ENCODE data around the gene CNST. TPM values are rescaled to one million over a fixed set of nuclear protein-coding genes. Genes with fewer than 3 reads are reported as not detected.

The CNST gene
- total RNA-seq, 4 donors from 2014 or later: 41.6 to 81.9 (median 65.6) TPM

DNA sequence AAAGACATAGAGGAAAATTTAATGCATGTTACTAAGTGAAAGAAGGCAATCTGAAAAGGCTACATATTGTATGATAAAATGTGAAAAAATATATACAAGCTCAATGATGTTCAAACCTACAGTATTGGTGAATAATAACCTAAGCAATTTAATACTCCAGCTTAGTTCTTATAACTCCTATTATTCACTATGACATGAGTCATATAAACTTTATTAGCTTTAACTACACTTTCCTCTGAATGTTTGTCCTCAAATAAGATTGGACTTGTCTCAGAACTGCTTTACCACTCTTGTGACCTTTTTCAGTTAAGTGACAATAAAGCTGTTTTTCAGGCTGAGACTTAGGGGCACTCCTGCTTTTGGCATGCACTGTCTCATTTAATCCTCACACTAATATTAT is 50.9 kb downstream of the CNST start:
- peaks cover 7 to 65% (median 10%) of the 10 kb centered on the region in 3 donors for H3K4me1 ChIP-seq
- peak overlapping the region; percentile 84 to 99 (median 89) for H3K27ac ChIP-seq
- H3K36me3 ChIP-seq: peaks cover 0 to 9% of the 10 kb centered on the region in 2 donors
- no peak for TF ChIP-seq POLR2A (IDR thresholded peaks at IDR 0.05)
- TF ChIP-seq EP300 (IDR thresholded peaks at IDR 0.05): no peak
- TF ChIP-seq, protein P1, sequence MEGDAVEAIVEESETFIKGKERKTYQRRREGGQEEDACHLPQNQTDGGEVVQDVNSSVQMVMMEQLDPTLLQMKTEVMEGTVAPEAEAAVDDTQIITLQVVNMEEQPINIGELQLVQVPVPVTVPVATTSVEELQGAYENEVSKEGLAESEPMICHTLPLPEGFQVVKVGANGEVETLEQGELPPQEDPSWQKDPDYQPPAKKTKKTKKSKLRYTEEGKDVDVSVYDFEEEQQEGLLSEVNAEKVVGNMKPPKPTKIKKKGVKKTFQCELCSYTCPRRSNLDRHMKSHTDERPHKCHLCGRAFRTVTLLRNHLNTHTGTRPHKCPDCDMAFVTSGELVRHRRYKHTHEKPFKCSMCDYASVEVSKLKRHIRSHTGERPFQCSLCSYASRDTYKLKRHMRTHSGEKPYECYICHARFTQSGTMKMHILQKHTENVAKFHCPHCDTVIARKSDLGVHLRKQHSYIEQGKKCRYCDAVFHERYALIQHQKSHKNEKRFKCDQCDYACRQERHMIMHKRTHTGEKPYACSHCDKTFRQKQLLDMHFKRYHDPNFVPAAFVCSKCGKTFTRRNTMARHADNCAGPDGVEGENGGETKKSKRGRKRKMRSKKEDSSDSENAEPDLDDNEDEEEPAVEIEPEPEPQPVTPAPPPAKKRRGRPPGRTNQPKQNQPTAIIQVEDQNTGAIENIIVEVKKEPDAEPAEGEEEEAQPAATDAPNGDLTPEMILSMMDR (IDR thresholded peaks at IDR 0.05): no peak
- no peak for TF ChIP-seq POLR2AphosphoS5 (IDR thresholded peaks at IDR 0.05)
- ATAC-seq: no peak
- no peaks in the 10 kb centered on the region for H3K9me3 ChIP-seq
- no peak overlapping the region for H3K4me3 ChIP-seq
- no peaks in the 10 kb centered on the region for H3K27me3 ChIP-seq

DNA sequence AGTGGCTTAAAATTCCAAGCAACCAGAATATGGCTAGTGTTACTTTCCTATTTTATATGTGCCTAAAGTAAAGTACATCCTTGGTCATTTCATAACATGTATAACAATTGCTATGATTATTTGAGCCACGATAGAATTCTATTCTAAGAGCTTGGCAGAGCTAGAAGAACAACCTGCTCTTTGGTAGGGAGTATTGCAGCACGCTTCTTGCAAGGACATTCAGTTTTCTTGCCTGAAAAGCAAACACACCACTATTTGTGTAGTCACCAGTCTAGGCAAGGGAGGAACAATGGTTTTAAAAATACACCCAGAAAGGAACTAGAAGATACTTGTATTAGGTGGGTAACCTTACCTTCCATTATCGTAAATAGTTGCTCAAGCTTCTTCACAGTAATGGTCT is 51.5 kb downstream of the CNST start:
- H3K4me1 ChIP-seq: peaks cover 4 to 63% (median 10%) of the 10 kb centered on the region in 3 donors
- H3K27ac ChIP-seq: peak overlapping the region; percentile 84 to 99 (median 89)
- no peak overlapping the region for H3K4me3 ChIP-seq
- ATAC-seq: peak; percentile 93
- TF ChIP-seq POLR2AphosphoS5 (IDR thresholded peaks at IDR 0.05) (peak; percentile 78), EP300 (IDR thresholded peaks at IDR 0.05) (peak; percentile 73), POLR2A (IDR thresholded peaks at IDR 0.05) (no peak)
- TF ChIP-seq, protein P1 (IDR thresholded peaks at IDR 0.05): no peak
- 29 to 54% methylated on average over 2 to 3 of the region's 3 CpGs for WGBS, 2 donors (ENCODE audit: low coverage in 1 of 2)
- no peaks in the 10 kb centered on the region for H3K9me3 ChIP-seq
- H3K36me3 ChIP-seq: peaks cover 0 to 12% of the 10 kb centered on the region in 2 donors
- H3K27me3 ChIP-seq: no peaks in the 10 kb centered on the region

DNA sequence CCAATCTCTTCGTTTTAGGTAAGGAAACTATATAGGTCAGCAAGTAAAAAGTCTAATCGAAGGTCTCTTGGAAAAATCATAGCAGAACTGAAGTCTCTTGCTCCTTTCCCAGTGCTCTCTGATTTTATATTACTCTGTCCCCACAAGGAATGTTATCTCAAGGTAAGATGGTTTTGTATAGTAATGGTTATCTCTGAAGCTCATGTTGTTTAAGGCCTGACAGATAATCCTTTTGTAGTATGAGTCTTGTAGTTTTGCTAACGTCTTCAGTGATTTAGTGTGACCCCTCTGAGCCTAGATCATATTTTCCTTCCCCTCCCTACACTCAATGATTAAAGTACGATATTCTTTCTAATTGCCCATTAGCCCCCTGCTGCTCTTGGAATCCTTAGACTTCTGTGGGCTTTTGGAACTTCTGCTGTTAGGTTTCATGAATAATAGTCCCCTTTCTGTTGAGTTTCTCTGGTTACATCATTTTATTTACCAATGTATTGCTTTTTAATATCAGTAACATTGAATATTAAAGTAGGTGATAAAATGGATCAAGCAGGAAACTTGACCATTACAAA is 52.1 kb downstream of the CNST start:
- WGBS, 2 donors (ENCODE audit: low coverage in 1 of 2): 66 to 67% methylated on average over 3 to 4 of the region's 4 CpGs
- no peak for ATAC-seq
- Histone ChIP-seq H3K27ac (peak overlapping the region; percentile 84 to 99 (median 89)), H3K27me3 (no peaks in the 10 kb centered on the region), H3K4me1 (peaks cover 4 to 63% (median 10%) of the 10 kb centered on the region in 3 donors), H3K4me3 (no peak overlapping the region), H3K36me3 (peaks cover 0 to 13% of the 10 kb centered on the region in 2 donors), H3K9me3 (no peaks in the 10 kb centered on the region)
- TF ChIP-seq POLR2AphosphoS5 (IDR thresholded peaks at IDR 0.05) (no peak), EP300 (IDR thresholded peaks at IDR 0.05) (no peak), POLR2A (IDR thresholded peaks at IDR 0.05) (no peak)
- TF ChIP-seq, protein P1 (IDR thresholded peaks at IDR 0.05): no peak

DNA sequence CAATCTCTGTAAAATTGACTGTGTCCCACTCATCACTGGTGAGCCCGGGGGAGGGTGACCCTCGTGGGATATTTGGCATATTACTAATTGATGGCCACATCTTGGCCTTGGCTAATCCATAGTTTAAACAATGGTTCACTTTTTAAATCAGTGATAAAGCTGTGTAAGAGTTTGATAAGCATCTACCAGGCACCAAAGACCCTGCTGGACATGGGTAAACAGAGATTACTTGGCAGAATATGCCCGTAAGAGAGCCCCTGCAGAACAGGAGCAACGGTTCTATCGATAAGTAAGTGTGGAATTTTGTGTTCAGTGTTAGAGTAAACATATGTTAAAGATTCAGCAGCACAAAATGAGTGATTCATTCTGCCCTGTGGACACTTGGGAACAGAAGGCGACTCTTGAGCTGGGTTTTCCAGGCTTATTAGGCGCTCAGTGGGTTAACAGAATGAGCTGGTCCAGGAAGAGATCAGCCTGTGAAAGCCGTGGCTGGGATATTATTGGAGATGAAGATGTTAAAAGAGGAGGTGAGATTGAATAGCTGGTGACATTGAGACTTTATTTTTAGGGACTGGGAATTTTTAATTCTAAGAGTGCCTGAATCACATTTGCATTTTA is 55.9 kb downstream of the CNST start:
- WGBS, 2 donors (ENCODE audit: low coverage in 1 of 2): 50 to 65% methylated on average over 7 to 8 of the region's 8 CpGs
- H3K9me3 ChIP-seq: no peaks in the 10 kb centered on the region
- H3K36me3 ChIP-seq: peaks cover 0 to 44% of the 10 kb centered on the region in 2 donors
- no peaks in the 10 kb centered on the region for H3K27me3 ChIP-seq
- H3K4me1 ChIP-seq: peaks cover 4 to 49% (median 10%) of the 10 kb centered on the region in 3 donors
- no peak for ATAC-seq
- H3K4me3 ChIP-seq: no peak overlapping the region
- peak overlapping the region; percentile 26 to 64 (median 56) for H3K27ac ChIP-seq
- TF ChIP-seq POLR2A (IDR thresholded peaks at IDR 0.05) (no peak), EP300 (IDR thresholded peaks at IDR 0.05) (no peak), POLR2AphosphoS5 (IDR thresholded peaks at IDR 0.05) (no peak)
- TF ChIP-seq, protein P1 (IDR thresholded peaks at IDR 0.05): no peak

DNA sequence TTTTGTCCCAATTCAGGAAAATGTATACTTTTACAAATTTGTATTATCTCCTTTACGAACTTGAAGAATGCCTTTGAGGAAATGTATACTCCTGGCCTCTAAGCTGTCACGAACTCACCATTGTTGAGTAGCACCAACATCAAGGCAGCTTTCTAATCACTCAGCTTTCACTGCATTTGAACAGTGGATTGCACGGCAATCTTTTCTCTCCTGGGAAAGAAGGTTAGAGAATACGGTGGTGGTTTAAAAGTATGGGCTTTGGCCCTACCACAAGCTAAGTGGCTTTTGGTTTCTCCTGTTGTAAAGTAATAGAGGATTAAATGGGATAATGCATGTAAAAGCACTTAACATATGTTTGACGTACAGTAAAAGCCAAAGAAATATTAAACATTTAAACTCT is 57.8 kb downstream of the CNST start:
- WGBS, 2 donors (ENCODE audit: low coverage in 1 of 2): 76 to 85% methylated on average over 5 of the region's 5 CpGs
- H3K9me3 ChIP-seq: no peaks in the 10 kb centered on the region
- no peaks in the 10 kb centered on the region for H3K27me3 ChIP-seq
- H3K4me1 ChIP-seq: peaks cover 0 to 37% (median 0%) of the 10 kb centered on the region in 3 donors
- ATAC-seq: no peak
- H3K36me3 ChIP-seq: peaks cover 0 to 61% of the 10 kb centered on the region in 2 donors
- TF ChIP-seq, protein P1 (IDR thresholded peaks at IDR 0.05): no peak
- TF ChIP-seq POLR2AphosphoS5 (IDR thresholded peaks at IDR 0.05) (no peak), POLR2A (IDR thresholded peaks at IDR 0.05) (no peak), EP300 (IDR thresholded peaks at IDR 0.05) (no peak)
- no peak overlapping the region for H3K4me3 ChIP-seq
- peak overlapping the region in 3 of 4 donors; percentile 44 to 64 (median 57) for H3K27ac ChIP-seq

Data from gastroesophageal sphincter (tissue), 4 donors.